Suprapubic skin (tissue), 4 donors: ENCODE results near the gene PRAME.

ENCODE experiments used
- CTCF ChIP-seq, 2 donors: fragments of 200-600 bp in 1 of 2; fragments of 450-650 bp in 1 of 2; sonication (generic) in 1 of 2; IDR thresholded peaks; one replicate each; pipeline ENCODE4 v1.5.1; 2016 to 2019; ENCODE audit warnings: antibody characterized with exemption in 2 of 2, mild to moderate bottlenecking in 1 of 2, moderate library complexity in 1 of 2
- EP300 ChIP-seq: sonication (generic); formaldehyde crosslinking; IDR thresholded peaks from one replicate; pipeline ENCODE4 v1.6.1; 2017; ENCODE audit warnings: antibody characterized with exemption
- POLR2A ChIP-seq, 2 donors: fragments of 450-650 bp; IDR thresholded peaks; one replicate each; pipeline ENCODE4 v1.6.1; 2017; ENCODE audit warnings: antibody characterized with exemption in 2 of 2, mild to moderate bottlenecking in 2 of 2, moderate library complexity in 2 of 2
- POLR2AphosphoS5 ChIP-seq, 3 donors: sonication (generic); formaldehyde crosslinking; IDR thresholded peaks; one replicate each; pipeline ENCODE4 v1.6.1; 2017; ENCODE audit warnings: antibody characterized with exemption in 3 of 3

GRCh38 chr22:22599248-22599647 lies 40.2 kb upstream of the PRAME start:
- TF ChIP-seq CTCF (IDR thresholded peaks at IDR 0.05) (no peak), POLR2AphosphoS5 (IDR thresholded peaks at IDR 0.05) (no peak), POLR2A (IDR thresholded peaks at IDR 0.05) (no peak), EP300 (no peak)
